Tibial nerve (tissue), 4 donors: ENCODE data around the gene SYNPO2.

Source experiments
- CTCF ChIP-seq, 5 experiments: fragments of 200-600 bp in 3 of 5; fragments of 450-650 bp in 2 of 5; sonication (generic) in 3 of 5; IDR thresholded peaks; one replicate each; pipeline ENCODE4 v1.5.1; 2016 to 2019; ENCODE audit warnings: antibody characterized with exemption in 5 of 5, mild to moderate bottlenecking in 3 of 5, moderate library complexity in 2 of 5
- EP300 ChIP-seq, 2 donors: sonication (generic); formaldehyde crosslinking; IDR thresholded peaks; one replicate each; pipeline ENCODE4 v1.6.1; 2017; ENCODE audit warnings: antibody characterized with exemption in 2 of 2, mild to moderate bottlenecking in 1 of 2

DNA sequence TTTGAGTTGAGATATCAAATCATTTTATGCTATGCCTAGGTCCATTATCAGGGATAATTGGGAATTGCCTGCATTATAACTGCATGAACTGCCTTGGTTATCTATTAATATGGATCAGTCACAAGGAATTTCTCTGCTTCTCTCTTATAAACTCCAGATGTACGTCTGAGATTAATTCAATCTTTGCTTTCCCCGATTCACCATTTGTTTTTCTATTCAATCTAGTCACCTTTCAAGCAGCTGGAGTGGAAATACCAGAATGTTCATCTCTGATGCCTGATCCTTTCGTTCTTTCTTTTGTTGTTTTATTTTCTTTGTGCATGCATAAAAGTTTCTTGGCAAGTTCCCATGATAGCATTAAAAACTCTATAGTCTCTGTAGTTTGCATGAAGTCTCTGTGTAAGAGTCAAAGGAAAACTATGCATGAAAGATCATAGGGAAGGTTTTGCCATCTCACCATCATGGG, 22.6 kb downstream of the SYNPO2 start:
- TF ChIP-seq CTCF (IDR thresholded peaks at IDR 0.05) = no peak
- no peak for TF ChIP-seq EP300 (IDR thresholded peaks at IDR 0.05)
